CMK (cell line): ENCODE results near the gene PAPOLG.

ENCODE experiments used
- DNase-seq: peaks from one replicate; pipeline ENCODE4 v3.0.0-alpha.2; 2010; ENCODE audit warnings: low read depth

PAPOLG gene

GRCh38 chr2:60756097-60757087, at the start of gene PAPOLG:
Gene PAPOLG, plus strand, starts transcription at chr2:60756268. Its CDS starts 211 bp downstream, at chr2:60756479.
- DNase-seq: peak; percentile 72

- no peak for DNase-seq
These were observed 48.2 kb upstream of the PAPOLG start for GRCh38 chr2:60707750-60708371.

- no peak for DNase-seq
These were observed 47.3 kb upstream of the PAPOLG start for GRCh38 chr2:60708630-60709320.

GRCh38 chr2:60710707-60711106, 45.4 kb upstream of the PAPOLG start:
- DNase-seq: no peak

GRCh38 chr2:60715561-60715960, 40.5 kb upstream of the PAPOLG start:
- DNase-seq: no peak

- no peak for DNase-seq
These were observed 38.4 kb upstream of the PAPOLG start for GRCh38 chr2:60717691-60718090.

- DNase-seq: no peak
These were observed 36.7 kb upstream of the PAPOLG start for GRCh38 chr2:60719331-60719730.

GRCh38 chr2:60725466-60725865, 30.6 kb upstream of the PAPOLG start:
- no peak for DNase-seq

- DNase-seq: no peak
These were observed 27.2 kb upstream of the PAPOLG start for GRCh38 chr2:60728855-60729254.

- DNase-seq: no peak
These were observed 20.4 kb upstream of the PAPOLG start for GRCh38 chr2:60735496-60736250.

- DNase-seq: no peak
These were observed 17.4 kb upstream of the PAPOLG start for GRCh38 chr2:60738679-60739078.

- no peak for DNase-seq
These were observed 16.9 kb upstream of the PAPOLG start for GRCh38 chr2:60739156-60739555.

GRCh38 chr2:60741576-60741975, 14.5 kb upstream of the PAPOLG start:
- peak; percentile 36 for DNase-seq

GRCh38 chr2:60742419-60742818, 13.6 kb upstream of the PAPOLG start:
- no peak for DNase-seq

- DNase-seq: no peak
These were observed 10.7 kb upstream of the PAPOLG start for GRCh38 chr2:60745330-60745729.

GRCh38 chr2:60745761-60746160, 10.3 kb upstream of the PAPOLG start:
- DNase-seq: peak; percentile 47

GRCh38 chr2:60746318-60746717, 9.8 kb upstream of the PAPOLG start:
- no peak for DNase-seq

GRCh38 chr2:60759654-60760053, 3.6 kb downstream of the PAPOLG start:
- no peak for DNase-seq

GRCh38 chr2:60764736-60765534, 8.9 kb downstream of the PAPOLG start:
- DNase-seq: no peak

GRCh38 chr2:60766283-60766682, 10.2 kb downstream of the PAPOLG start:
- no peak for DNase-seq

- DNase-seq: no peak
These were observed 15.4 kb downstream of the PAPOLG start for GRCh38 chr2:60771508-60771907.
